ENCODE measurements around the gene DLG1.

Gene DLG1

DNA sequence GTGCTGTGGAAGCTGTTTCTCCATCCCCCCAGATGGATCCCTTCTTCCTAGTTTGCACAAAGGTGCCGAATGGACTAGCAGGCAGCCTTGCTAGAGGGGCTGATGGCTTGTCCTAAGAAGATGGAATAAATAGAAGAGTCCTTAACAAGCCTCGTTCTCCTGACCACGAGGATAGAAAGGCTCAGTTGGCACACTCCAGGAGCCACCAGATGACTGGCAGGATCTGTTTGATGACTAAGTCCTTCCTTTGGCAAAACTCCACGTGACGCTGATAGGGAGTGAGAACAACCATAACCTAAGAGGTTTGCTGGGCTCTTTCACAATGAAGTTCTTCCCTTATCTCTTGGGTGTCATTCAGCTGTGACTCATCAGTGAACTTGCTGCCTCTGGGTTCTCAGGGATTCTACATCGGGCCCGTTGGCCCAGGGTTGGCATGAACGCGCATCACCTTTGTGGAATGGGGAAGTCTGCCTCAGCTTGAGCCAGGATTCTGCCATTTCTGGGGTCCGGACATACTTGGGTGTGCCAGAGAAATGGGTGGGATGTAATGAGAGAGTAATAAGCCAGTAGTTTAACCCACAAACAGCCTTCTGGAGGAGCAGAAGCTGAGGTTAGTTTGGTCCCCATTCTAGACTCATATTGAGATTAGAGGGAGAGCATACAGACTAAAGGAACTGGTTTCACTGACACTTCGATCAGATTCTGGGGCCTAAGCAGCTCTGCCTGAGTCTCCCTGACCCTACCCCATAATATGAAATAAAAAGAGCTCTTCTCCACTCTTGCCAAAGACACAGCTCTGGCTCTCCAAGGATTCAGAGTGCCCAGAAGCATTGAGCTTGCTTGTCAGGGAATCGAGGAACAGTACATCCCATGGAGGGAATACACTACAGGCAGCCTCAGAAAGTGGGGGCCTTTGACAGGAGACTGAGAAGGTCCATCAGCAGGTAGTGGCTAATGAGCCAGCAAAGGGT is 266.8 kb downstream of the DLG1 start:
- Histone ChIP-seq H3K36me3 (no peaks in the 10 kb centered on the region), H3K4me3 (ENCODE audit: low read depth, low read length) (no peak overlapping the region), H3K9me3 (no peaks in the 10 kb centered on the region), H3K27me3 (peaks cover 6% of the 10 kb centered on the region), H3K4me1 (peaks cover 20% of the 10 kb centered on the region)
- TF ChIP-seq, protein P1, sequence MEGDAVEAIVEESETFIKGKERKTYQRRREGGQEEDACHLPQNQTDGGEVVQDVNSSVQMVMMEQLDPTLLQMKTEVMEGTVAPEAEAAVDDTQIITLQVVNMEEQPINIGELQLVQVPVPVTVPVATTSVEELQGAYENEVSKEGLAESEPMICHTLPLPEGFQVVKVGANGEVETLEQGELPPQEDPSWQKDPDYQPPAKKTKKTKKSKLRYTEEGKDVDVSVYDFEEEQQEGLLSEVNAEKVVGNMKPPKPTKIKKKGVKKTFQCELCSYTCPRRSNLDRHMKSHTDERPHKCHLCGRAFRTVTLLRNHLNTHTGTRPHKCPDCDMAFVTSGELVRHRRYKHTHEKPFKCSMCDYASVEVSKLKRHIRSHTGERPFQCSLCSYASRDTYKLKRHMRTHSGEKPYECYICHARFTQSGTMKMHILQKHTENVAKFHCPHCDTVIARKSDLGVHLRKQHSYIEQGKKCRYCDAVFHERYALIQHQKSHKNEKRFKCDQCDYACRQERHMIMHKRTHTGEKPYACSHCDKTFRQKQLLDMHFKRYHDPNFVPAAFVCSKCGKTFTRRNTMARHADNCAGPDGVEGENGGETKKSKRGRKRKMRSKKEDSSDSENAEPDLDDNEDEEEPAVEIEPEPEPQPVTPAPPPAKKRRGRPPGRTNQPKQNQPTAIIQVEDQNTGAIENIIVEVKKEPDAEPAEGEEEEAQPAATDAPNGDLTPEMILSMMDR (IDR thresholded peaks at IDR 0.05; ENCODE audit: low read depth, low read length), result no peak
- peak; percentile 84 for DNase-seq

DNA sequence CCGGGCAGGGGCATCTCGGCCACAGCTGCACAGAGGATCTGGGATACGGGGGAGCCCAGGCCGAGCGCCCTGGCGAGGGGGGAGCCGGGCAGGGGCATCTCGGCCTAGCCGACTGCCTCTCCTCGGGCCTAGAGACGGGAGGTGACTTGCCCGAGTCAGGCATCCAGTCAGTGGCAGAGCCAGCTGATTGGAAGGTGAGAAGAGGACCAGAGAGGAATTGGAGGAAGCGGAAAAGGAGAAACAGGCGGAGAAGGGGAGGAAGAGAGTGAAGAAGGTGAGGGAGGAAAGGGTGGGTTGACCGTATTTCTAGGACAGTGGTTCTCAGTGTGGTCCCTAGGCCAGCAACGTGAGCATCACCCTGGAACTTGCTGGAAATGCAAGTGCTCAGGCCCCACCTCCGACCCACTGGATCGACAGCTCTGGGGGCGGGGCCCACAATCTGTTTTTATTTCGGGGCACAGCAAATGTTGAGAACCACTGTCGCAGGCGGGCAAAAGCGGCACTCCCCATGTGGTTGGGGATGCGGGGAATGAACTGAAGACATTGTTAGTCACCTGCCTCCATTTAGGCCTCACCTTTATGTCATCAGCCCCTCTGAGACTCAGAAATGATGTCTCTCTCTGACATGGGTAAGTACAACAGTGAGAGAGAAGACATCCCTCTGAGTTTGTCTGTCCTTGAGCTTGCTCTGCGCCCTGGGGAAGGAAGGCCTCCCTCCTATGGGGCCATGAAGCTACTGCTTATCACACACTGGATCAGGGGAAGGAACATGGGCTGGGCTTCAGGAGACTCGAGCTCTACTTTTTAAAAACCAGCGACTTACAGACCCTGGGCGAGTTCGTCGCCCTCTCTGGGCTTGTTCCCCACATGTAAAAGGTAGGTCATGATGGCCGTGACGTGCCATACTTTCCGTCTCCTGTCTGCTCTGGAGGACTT is 267.8 kb downstream of the DLG1 start:
- Histone ChIP-seq H3K4me1 (peaks cover 24% of the 10 kb centered on the region), H3K27me3 (peaks cover 6% of the 10 kb centered on the region), H3K36me3 (no peaks in the 10 kb centered on the region), H3K9me3 (no peaks in the 10 kb centered on the region), H3K4me3 (ENCODE audit: low read depth, low read length) (no peak overlapping the region)
- DNase-seq, result peak; percentile 19
- TF ChIP-seq, protein P1 (IDR thresholded peaks at IDR 0.05; ENCODE audit: low read depth, low read length), result no peak

DNA sequence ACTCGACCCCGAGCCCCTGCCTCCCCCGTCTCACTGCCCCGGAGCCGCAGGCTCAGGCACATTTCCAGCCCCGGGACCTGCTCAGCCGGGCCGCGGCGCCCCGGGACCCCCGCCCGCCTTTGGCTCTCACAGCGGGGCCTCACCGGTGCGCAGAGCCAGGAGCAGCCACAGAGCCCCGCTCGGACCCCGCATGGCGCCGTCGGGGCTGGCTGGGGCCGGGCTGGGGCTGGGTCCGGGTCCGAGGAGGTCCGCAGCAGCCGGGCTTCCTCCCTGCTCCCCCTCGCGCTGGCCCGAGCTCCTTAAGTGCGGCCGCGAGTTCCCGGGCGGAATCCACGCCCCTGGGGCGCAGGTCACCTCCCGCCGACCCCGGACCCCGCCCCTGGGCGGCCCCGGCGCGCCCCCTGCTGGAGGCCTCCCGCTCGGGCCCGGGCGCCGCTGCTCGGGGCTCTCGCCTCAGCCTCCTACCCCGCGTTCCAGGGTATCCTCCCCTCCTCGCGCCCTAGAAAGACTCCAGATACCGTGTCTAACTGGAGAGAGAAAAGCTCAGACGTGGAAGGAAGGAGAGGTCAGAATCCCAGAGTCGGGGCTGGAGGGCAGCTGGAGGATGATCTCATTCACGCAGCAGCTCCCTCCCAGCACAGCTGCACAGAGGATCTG is 268.8 kb downstream of the DLG1 start, which contains the start of gene MELTF:
TSS of gene MELTF (minus strand) at position 307 of the 657 bp plus-strand sequence. CDS start at position 192, 115 bp downstream.
- TF ChIP-seq, protein P1 (IDR thresholded peaks at IDR 0.05; ENCODE audit: low read depth, low read length), result peak; percentile 52
- Histone ChIP-seq H3K4me3 (ENCODE audit: low read depth, low read length) (peak within 1 kb of the TSS; percentile 59), H3K4me1 (peaks cover 24% of the 10 kb centered on the region), H3K27me3 (peaks cover 6% of the 10 kb centered on the region), H3K9me3 (no peaks in the 10 kb centered on the region), H3K36me3 (no peaks in the 10 kb centered on the region)
- peak; percentile 71 for DNase-seq

DNA sequence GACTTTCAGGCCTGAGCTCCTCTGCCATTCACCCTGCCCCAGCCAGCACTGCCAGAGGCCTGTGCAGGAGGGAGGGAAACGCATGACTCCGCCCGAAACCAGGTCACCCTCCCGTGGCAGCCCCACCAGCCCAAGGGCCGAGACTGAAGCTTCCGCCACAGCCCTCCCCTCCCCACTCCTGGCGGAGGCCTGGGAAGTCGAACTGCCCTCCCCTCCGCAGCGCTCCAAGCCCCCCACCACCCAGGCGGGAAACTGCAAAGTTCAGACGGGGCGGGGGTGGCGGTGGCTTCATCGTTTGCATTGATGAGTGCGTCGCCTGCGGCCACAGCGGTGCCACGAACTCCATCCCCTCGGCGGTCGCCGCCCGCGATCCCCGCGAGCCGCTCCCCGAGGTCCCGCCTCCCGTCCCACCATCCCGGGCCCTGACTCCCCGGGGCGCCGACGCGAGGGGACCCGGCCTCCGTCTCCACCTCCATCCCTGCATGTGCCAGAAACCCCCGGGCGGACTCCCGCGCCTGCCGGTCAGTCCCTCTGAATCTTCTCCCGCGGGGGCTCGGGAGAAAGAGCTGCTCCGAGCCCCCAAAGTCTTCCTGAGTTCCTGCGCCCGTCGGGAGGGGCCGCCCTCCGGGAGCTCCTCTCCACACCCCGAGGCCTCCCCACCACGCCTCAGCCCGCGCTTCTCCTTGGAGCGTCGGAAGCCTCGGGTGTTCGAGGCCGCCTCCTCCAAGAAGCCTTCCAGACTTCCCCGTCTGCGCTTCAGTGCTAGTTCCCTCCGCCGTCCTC is 269.5 kb downstream of the DLG1 start:
- Histone ChIP-seq H3K36me3 (no peaks in the 10 kb centered on the region), H3K4me3 (ENCODE audit: low read depth, low read length) (peak overlapping the region; percentile 59), H3K9me3 (no peaks in the 10 kb centered on the region), H3K27me3 (peaks cover 6% of the 10 kb centered on the region), H3K4me1 (peaks cover 26% of the 10 kb centered on the region)
- TF ChIP-seq, protein P1 (IDR thresholded peaks at IDR 0.05; ENCODE audit: low read depth, low read length), result no peak
- DNase-seq, result peak; percentile 20
